A204.1 (cell line): Measurements from ENCODE around the gene MMP14.

Experiments used
- FAIRE-seq: peaks from 2 replicates; lab custom pipeline; 2012; peaks lifted over from hg19 to GRCh38; lab: Jason Lieb, UNC

MMP14 gene

DNA sequence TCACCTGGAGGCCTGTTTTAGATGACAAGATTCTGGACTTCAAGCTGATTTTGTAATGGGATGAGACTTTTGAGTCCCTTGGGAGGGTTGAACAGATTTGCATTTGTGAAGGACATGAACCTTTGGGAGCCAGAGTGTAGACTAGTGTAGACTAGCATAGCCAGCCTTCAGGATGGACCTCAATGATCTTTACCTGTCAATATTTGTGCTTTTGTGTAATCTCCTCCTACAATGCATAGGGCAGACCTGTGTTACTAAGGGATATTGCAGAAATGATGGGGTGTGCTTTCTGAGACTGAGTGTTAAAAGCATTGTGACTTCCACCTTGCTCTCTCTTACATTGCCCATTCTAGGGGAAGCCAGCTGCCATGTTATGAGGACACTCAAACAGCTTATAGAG is 25.3 kb downstream of the MMP14 start:
- FAIRE-seq = no peak

DNA sequence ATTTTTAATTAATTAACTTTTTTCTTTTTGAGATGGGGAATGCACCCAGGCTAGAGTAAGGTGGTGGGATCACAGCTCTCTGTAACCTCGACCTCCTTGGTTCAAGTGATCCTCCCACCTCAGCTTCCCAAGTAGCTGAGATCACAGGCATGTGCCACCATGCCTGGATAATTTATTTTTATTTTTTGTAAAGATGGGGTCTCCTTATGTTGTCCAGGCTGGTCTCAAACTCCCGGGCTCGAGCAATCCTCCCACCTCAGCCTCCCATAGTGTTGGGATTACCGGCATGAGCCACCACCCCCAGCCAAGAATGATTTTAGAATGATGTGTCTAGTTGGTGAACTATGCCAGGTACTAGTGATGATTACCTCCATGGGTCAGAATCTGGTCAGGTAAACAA is 28.6 kb downstream of the MMP14 start:
- no peak for FAIRE-seq

- FAIRE-seq = no peak
Measured at GRCh38 chr14:22865424-22866405, 29.3 kb downstream of the MMP14 start.

DNA sequence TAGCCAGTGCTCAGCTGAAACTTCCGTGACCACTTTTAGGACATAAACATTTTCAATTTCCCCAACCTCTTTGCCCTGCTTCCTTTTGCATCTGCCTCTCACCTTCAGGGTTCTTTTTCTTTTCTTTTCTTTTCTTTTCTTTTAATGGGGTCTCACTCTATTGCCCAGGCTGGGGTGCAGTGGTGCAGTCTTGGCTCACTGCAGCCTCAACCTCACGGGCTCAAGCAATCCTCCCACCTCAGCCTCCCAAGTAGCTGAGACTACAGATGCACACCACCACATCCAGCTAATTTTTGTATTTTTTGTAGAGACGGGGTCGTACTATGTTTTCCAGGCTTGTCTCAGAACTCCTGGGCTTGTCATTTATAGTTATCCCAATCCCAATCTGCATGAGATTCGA is 30.5 kb downstream of the MMP14 start:
- no peak for FAIRE-seq

- no peak for FAIRE-seq
Measured at GRCh38 chr14:22870811-22871223, 34.4 kb downstream of the MMP14 start.

DNA sequence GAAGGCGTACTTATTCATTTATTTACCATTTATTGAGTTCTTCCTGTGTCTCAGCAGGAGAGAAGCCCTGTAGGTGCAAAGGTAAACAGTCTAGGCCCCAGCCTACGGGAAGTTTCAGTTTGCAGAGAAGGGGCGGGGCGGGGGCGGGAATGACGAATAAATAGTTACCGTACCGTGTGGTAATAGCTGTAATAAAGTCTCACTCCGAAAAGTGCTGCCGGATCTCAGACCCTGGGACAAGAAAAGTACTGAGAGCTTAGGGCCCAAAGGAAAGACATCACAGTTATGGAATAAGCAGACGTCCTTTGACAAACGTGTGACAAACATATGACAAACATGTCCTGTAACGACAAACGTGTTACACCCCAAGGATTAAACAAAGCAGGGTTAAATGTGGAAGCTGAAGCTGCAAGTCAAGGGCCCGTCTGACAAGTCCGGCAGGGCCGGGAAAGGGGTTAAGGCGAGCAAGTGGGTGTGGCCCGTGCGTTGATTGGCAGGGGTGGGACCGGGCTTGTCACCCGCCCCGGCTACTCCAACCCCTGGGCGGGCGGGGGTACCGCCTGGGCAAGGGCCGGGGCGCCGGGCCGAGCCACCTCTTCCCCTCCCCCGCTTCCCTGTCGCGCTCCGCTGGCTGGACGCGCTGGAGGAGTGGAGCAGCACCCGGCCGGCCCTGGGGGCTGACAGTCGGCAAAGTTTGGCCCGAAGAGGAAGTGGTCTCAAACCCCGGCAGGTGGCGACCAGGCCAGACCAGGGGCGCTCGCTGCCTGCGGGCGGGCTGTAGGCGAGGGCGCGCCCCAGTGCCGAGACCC is 35.0 kb downstream of the MMP14 start, which contains the start of gene LRP10:
Gene LRP10 (plus strand): TSS at position 517 of the 809 bp plus-strand sequence. CDS start 564 bp downstream, outside the sequence.
- FAIRE-seq = no peak

DNA sequence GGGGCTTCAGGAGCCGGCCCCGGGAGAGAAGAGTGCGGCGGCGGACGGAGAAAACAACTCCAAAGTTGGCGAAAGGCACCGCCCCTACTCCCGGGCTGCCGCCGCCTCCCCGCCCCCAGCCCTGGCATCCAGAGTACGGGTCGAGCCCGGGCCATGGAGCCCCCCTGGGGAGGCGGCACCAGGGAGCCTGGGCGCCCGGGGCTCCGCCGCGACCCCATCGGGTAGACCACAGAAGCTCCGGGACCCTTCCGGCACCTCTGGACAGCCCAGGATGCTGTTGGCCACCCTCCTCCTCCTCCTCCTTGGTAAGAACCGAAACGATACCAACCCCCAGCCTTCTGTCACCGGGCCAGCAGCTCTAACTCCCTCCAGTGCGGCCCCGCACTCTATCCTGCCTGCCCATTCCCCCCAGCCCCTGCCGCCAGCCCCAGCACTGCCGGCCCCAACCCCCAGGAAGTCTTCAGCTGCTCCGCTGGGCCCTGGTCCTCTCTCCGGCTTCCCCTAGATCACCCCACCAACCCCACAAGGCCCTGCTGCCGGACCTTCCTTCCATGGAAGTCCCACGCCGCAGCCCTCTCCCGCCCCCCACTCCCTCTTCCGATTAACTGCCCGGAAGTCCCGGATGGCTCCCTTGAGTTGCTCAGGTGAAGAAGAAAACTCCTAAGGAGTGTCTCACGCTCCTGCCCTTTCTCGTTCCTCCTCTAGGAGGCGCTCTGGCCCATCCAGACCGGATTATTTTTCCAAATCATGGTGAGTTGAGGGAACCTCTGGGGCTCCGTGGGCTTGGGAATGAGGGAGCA is 35.8 kb downstream of the MMP14 start:
- no peak for FAIRE-seq

GRCh38 chr14:22872833-22873520 is 36.6 kb downstream of the MMP14 start:
- no peak for FAIRE-seq

- no peak for FAIRE-seq
Measured at GRCh38 chr14:22875003-22875747, 38.8 kb downstream of the MMP14 start.

DNA sequence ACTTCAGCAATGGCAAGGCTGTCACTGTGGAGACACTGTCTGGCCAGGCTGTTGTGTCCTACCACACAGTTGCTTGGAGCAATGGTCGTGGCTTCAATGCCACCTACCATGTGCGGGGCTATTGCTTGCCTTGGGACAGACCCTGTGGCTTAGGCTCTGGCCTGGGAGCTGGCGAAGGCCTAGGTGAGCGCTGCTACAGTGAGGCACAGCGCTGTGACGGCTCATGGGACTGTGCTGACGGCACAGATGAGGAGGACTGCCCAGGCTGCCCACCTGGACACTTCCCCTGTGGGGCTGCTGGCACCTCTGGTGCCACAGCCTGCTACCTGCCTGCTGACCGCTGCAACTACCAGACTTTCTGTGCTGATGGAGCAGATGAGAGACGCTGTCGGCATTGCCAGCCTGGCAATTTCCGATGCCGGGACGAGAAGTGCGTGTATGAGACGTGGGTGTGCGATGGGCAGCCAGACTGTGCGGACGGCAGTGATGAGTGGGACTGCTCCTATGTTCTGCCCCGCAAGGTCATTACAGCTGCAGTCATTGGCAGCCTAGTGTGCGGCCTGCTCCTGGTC is 39.4 kb downstream of the MMP14 start:
- no peak for FAIRE-seq

DNA sequence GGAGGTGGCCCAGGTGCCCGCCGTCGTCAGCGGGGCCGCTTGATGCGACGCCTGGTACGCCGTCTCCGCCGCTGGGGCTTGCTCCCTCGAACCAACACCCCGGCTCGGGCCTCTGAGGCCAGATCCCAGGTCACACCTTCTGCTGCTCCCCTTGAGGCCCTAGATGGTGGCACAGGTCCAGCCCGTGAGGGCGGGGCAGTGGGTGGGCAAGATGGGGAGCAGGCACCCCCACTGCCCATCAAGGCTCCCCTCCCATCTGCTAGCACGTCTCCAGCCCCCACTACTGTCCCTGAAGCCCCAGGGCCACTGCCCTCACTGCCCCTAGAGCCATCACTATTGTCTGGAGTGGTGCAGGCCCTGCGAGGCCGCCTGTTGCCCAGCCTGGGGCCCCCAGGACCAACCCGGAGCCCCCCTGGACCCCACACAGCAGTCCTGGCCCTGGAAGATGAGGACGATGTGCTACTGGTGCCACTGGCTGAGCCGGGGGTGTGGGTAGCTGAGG is 40.7 kb downstream of the MMP14 start:
- no peak for FAIRE-seq

- no peak for FAIRE-seq
Measured at GRCh38 chr14:22878271-22879246, 42.2 kb downstream of the MMP14 start.

- no peak for FAIRE-seq
Measured at GRCh38 chr14:22882064-22882463, 45.7 kb downstream of the MMP14 start.

- FAIRE-seq = no peak
Measured at GRCh38 chr14:22882529-22883172, 46.3 kb downstream of the MMP14 start.

GRCh38 chr14:22883173-22883976 is 47.0 kb downstream of the MMP14 start, which contains the start of gene REM2:
TSS of gene REM2 (plus strand) at chr14:22883222. CDS start at chr14:22883288, 66 bp downstream.
- no peak for FAIRE-seq

DNA sequence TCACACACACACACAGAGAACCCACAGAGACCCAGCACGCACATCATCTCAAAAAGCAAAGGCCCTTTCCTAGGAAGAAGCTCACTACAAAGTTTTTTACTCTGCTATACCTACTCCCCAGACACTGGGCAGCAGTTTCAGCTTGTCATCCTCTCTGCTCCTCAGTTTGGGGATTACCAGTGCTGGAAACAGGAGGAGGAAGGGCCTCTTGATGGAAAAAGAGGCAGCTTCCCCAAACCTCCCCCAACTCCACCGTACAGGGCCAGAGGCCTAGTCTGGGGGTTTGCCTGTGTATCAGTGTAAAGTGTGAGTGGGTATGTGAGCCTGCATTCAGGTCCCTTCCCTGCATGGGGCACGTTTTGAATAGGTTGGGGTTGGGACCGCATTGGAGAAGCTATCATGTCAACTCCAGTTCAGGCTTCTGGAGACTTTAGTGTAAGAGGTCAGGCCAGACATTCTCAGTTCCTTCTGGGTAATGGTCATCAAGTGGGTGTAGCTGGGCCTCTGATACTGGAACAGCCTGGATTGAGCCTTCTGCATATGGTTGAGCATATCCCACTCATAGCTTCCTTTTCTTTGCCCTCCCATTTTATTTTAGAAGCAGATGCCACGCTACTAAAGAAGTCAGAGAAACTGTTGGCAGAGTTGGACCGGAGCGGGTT is 47.8 kb downstream of the MMP14 start:
- FAIRE-seq = no peak
